HG03060 (cell line): ENCODE measurements around the gene SMCO2.

ENCODE experiments used
- ATAC-seq: cut with Tn5 transposase; IDR thresholded peaks from one replicate; pipeline ENCODE4 v1.9.1; 2021; ENCODE audit warnings: low read depth, moderate number of reproducible peaks; ENCODE audit not compliant: unreplicated experiment

SMCO2 gene

DNA sequence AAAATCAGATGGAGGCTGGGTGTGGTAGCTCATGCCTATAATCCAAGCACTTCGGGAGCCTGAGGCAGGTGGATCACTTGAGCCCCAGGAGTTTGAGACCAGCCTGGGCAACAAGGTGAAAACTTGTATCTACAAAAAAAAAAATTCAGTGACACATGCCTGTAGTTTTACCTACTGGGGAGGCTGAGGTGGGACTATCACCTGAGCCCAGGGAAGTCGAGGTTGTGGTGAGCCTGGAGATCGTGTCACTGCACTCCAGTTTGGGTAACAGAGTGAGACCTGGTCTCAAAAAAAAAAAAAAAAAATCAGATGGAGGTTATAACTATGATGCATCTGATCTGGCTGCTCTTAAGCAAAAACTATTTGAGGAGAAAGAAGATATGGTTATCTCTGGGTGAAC, 50.9 kb downstream of the SMCO2 start:
- ATAC-seq, result no peak

- peak; percentile 82 for ATAC-seq
These were observed 51.6 kb downstream of the SMCO2 start for GRCh38 chr12:27498149-27498548.

- no peak for ATAC-seq
These were observed 52.2 kb downstream of the SMCO2 start for GRCh38 chr12:27498761-27499160.

DNA sequence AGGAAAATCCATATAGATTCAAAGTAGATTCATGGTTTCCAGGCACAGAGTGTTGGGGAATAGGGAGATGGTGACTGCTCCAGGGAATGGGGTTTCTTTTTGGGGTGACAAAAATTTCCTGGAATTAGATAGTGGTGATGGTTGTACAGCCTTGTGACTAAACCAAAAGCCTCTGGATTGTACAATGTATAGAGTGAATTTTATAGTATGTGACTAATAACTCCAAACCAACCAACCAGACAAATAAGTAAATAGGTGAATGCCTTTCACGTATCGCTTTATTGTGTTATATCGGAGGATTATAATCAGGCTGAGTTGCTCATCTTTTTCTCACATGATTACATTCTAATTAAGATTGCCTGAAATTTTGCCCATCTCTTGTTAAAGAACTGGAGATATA, 52.8 kb downstream of the SMCO2 start:
- no peak for ATAC-seq

- ATAC-seq, result no peak
These were observed 54.0 kb downstream of the SMCO2 start for GRCh38 chr12:27500546-27500945.

- no peak for ATAC-seq
These were observed 55.5 kb downstream of the SMCO2 start for GRCh38 chr12:27502021-27502435.

- ATAC-seq, result no peak
These were observed 58.0 kb downstream of the SMCO2 start for GRCh38 chr12:27504507-27504906.

DNA sequence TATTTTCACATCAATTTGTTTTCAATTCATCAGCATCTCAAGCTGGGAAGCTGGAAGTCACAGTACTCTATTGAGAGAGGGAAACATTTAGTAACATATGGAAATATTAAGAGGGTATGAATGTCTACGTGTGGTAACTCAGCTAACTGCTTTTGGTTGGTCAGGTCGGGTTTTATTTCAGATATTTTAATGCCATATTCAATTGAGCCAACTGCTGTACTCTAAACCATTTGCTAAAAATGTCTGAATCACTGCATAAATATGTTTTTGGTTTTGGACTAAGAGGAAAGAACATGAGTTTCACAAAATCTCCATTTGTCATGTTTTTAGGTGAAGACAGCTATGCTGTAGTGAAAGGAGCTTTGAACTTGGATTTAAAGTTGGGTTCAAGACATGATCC, 58.6 kb downstream of the SMCO2 start:
- ATAC-seq, result no peak

DNA sequence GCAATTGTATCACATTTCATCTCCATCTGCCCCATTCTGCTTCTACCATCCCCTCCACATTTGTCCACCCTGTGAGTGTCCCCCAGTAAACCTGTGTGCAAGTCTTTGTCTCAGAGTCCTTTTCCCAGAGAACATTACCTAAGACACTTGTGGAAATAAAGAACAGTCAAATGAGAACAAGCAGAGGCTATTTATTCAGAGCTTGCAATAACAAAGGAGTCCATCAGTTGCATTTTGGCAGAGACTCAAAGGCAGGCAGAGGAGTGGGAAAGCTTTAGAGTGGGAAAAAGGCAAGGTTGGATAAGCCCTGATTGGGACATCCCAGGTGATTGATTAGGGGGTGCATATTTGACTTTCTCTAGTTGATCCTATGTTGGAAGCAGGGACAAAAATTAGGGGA, 59.2 kb downstream of the SMCO2 start:
- ATAC-seq, result no peak

DNA sequence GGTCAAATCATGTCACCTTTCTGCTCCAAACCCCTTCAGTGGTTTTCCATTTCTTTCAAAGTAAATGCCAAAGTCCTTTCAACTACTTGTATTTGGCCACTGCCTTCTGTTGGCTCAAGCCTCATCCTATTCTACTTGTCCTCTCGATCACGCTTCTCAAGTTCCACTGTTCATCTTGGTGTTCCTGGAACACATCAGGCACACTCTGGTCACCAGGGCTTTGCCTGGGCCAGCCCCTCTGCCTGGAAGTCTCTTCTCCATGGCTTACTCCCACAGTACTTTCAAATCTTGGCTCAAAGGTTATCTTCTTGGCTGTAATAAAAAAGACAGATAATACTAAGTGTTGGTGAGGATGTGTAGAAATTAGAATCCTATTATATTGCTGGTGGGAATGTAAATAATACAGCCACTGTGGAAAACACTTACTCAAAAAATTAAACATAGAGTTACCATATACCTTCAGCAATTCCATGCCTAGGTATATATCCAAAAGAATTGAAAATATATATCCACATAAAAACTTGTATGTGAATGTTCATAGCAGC, 60.2 kb downstream of the SMCO2 start:
- ATAC-seq, result no peak

- no peak for ATAC-seq
These were observed 62.3 kb downstream of the SMCO2 start for GRCh38 chr12:27508736-27509431.

- no peak for ATAC-seq
These were observed 64.6 kb downstream of the SMCO2 start for GRCh38 chr12:27511031-27511722.

- no peak for ATAC-seq
These were observed 65.1 kb downstream of the SMCO2 start for GRCh38 chr12:27511723-27512045.

DNA sequence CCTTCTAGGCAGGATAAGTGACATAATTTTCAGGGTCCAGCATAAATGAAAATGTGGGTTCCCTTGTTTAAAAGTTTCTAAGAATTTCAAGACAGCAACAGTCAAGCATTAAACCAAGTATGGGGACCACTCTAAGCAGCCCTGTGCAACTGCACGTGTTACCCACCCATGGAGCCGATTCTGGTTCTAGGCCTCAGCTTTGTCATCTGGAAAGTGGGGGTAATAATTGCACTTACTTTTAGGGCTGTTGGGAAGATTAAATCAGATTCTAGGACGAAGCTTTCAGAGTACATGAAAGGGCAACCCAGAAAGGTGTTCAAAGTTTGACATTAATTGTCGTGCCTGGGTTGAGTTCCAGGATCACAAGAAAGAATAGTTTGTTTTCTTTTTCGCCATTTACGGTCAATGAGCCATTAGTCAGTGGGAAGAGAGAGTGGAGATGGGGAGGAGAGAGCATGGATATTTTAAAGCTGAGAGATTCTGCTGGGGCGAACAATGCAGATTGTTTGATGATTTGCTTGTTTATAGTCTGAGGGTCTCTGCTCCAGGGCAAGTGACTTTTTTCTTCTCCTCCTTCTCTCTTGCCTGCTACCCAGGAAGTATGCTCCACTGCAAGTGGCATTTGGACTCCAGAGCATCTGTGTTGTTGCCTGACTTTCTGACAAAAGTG, 66.8 kb downstream of the SMCO2 start:
- ATAC-seq, result no peak

DNA sequence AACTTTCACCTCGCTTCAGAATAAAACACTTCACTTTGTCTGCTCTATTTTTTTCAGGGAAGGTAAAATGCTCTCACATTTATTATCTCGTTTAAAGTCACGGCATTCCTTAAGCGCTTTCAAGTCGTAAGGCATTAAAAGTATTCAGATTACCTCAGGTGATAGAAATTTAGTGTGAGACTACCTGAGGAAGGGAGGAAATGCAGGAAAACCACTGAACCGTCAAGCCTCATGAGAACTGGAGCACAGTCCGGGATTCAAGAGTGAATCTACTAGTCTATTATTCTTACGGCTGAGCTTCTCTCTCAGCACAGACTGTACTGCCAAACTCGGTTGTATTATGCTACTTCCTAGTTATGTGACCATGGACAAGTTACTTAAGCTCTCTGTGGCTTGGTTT, 69.1 kb downstream of the SMCO2 start:
- ATAC-seq, result no peak

- no peak for ATAC-seq
These were observed 70.1 kb downstream of the SMCO2 start for GRCh38 chr12:27516625-27517024.

GRCh38 chr12:27517546-27517945, 71.0 kb downstream of the SMCO2 start:
- ATAC-seq, result no peak

GRCh38 chr12:27517961-27518665, 71.6 kb downstream of the SMCO2 start:
- no peak for ATAC-seq

DNA sequence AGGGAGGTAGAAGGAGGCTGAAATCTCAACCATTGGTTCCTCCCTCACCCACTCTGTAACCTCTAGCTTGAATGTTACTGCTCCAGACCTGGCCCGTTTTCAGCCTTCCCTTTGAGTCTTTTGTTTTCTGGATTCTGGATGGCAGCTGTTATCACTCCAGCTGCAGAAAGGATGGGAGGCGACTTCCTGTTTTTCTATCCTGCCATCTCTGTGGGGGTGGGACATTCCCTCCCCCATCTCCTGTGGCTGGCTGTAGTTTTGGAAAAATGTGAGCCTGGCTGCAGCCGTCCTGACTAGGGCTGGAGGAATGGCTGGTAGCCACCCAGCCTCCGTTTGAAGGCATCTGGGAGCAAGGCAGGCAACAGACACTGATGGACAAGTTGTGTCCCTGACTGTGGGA, 74.5 kb downstream of the SMCO2 start:
- no peak for ATAC-seq

GRCh38 chr12:27521981-27522380, 75.4 kb downstream of the SMCO2 start:
- ATAC-seq, result no peak

DNA sequence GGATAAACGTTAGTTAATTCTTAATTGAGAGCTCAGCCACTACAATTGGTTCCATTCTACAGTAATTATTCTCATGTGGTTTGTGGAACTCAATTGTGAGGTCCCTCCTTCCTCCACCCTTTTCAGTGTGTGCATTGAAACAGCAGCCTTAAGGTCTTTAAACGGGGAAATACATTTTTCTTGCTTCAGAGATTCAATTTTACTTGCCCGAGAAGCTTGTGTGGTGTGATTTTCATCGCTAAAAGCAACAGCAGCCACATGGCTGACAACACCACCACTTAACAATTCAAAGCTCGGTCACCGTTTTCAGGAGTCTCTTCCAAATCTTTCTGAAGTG, 76.7 kb downstream of the SMCO2 start:
- peak; percentile 7 for ATAC-seq
